Lower lobe of right lung (tissue), 2 donors: ENCODE results near the gene TAF1. TPM values are rescaled to one million over a fixed set of nuclear protein-coding genes. Genes with fewer than 3 reads are reported as not detected.

Experiments used
- ATAC-seq, 2 donors: fragments of 200-7000 bp; cut with Tn5 transposase; one replicate each; pipeline ENCODE4 v1.9.1; 2020 to 2022; ENCODE audit warnings: mild to moderate bottlenecking in 2 of 2, moderate library complexity in 2 of 2
- DNase-seq: peaks from one replicate; pipeline ENCODE4 v3.0.0-alpha.2; 2020
- H3K27ac ChIP-seq: fragments of 200-600 bp; one replicate; pipeline ENCODE4 v1.8.0; 2022
- H3K27me3 ChIP-seq: fragments of 200-600 bp; one replicate; pipeline ENCODE4 v1.8.0; 2022; ENCODE audit warnings: low read depth
- H3K36me3 ChIP-seq: fragments of 200-600 bp; one replicate; pipeline ENCODE4 v1.8.0; 2022; ENCODE audit warnings: mild to moderate bottlenecking
- H3K4me1 ChIP-seq: fragments of 200-600 bp; one replicate; pipeline ENCODE4 v1.8.0; 2022
- H3K4me3 ChIP-seq: fragments of 200-600 bp; one replicate; pipeline ENCODE4 v1.8.0; 2022; ENCODE audit warnings: mild to moderate bottlenecking
- H3K9me3 ChIP-seq: fragments of 200-600 bp; one replicate; pipeline ENCODE4 v1.8.0; 2022
- CTCF ChIP-seq: fragments of 200-600 bp; IDR thresholded peaks from one replicate; pipeline ENCODE4 v1.8.0; 2022; ENCODE audit warnings: antibody characterized with exemption, mild to moderate bottlenecking
- intact Hi-C: fragments of 100-400 bp; cut with DNase I; formaldehyde crosslinking; loops from one replicate; pipeline ENCODE4 v1.11.0; 2022
- total RNA-seq: library from RNA; stranded (reverse); fragmentation: NEBNext Ultra II Directional; extraction: Animal tissue kit (Norgen Biotek cat#: 25700); gene quantifications from one replicate; pipeline ENCODE4 v1.2.1, GENCODE V29; 2021
- donor health status: DM: no; HTN: yes; CAD: no; lungs with severe emphysema.

The TAF1 gene
- total RNA-seq, 1 donor from 2014 or later: 30.9 TPM

GRCh38 chrX:71514367-71515037 is 148.3 kb downstream of the TAF1 start:
- intact Hi-C loops: no loop called here
- H3K27me3 ChIP-seq: no peaks in the 10 kb centered on the region
- TF ChIP-seq CTCF: no peak
- H3K9me3 ChIP-seq: no peaks in the 10 kb centered on the region
- ATAC-seq (no peak), DNase-seq (no peak)
- no peaks in the 10 kb centered on the region for H3K36me3 ChIP-seq
- H3K4me1 ChIP-seq: no peaks in the 10 kb centered on the region
- H3K4me3 ChIP-seq: no peak overlapping the region
- no peak overlapping the region for H3K27ac ChIP-seq

- Histone ChIP-seq H3K36me3 (no peaks in the 10 kb centered on the region), H3K4me3 (no peak overlapping the region), H3K4me1 (no peaks in the 10 kb centered on the region), H3K9me3 (no peaks in the 10 kb centered on the region), H3K27ac (no peak overlapping the region), H3K27me3 (no peaks in the 10 kb centered on the region)
- ATAC-seq: no peak
- no peak for DNase-seq
- no peak for TF ChIP-seq CTCF
- intact Hi-C loops: no loop called here
Measured at GRCh38 chrX:71515038-71515396, 148.9 kb downstream of the TAF1 start.

Other genes starting within 250 kb of the TAF1 start
- gene MED12, start 247.8 kb upstream of the TAF1 start, total RNA-seq: 48.4 TPM
- 1.3 TPM for gene NLGN3, start 221.5 kb upstream of the TAF1 start, total RNA-seq
- gene GJB1, start 143.1 kb upstream of the TAF1 start, total RNA-seq: 1.7 TPM
- 23.2 TPM for gene ZMYM3, start 112.2 kb upstream of the TAF1 start, total RNA-seq
- gene NONO, start 82.7 kb upstream of the TAF1 start, total RNA-seq: 233 TPM
- gene ITGB1BP2, start 64.6 kb upstream of the TAF1 start, total RNA-seq: 1.4 TPM
- 149 TPM for gene OGT, start 166.7 kb downstream of the TAF1 start, total RNA-seq
- 2.1 TPM for gene GCNA, start 212.1 kb downstream of the TAF1 start, total RNA-seq